ENCODE results near the gene FAM3A. TPM values are rescaled to one million over a fixed set of nuclear protein-coding genes. Genes with fewer than 3 reads are reported as not detected.

Gene FAM3A
- total and polyA plus RNA-seq, 2 experiments from 2014 or later = 41.1 to 68.0 TPM

GRCh38 chrX:154466036-154466435, 50.0 kb downstream of the FAM3A start:
- no peak for DNase-seq (ENCODE audit: low spot score)
- 92% methylated on average over 27 of the region's 32 CpGs for WGBS (ENCODE audit: low lambda C conversion rate, missing lambda C conversion rate)

GRCh38 chrX:154465601-154466000, 50.4 kb downstream of the FAM3A start:
- no peaks in the 10 kb centered on the region for H3K27me3 ChIP-seq
- TF ChIP-seq, protein P1, sequence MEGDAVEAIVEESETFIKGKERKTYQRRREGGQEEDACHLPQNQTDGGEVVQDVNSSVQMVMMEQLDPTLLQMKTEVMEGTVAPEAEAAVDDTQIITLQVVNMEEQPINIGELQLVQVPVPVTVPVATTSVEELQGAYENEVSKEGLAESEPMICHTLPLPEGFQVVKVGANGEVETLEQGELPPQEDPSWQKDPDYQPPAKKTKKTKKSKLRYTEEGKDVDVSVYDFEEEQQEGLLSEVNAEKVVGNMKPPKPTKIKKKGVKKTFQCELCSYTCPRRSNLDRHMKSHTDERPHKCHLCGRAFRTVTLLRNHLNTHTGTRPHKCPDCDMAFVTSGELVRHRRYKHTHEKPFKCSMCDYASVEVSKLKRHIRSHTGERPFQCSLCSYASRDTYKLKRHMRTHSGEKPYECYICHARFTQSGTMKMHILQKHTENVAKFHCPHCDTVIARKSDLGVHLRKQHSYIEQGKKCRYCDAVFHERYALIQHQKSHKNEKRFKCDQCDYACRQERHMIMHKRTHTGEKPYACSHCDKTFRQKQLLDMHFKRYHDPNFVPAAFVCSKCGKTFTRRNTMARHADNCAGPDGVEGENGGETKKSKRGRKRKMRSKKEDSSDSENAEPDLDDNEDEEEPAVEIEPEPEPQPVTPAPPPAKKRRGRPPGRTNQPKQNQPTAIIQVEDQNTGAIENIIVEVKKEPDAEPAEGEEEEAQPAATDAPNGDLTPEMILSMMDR (IDR thresholded peaks at IDR 0.05; ENCODE audit: poor library complexity) = no peak
- TF ChIP-seq EZH2phosphoT487 (IDR thresholded peaks at IDR 0.05; ENCODE audit: low read depth, severe bottlenecking, unreplicated experiment) (no peak), EZH2 (IDR thresholded peaks at IDR 0.05; ENCODE audit: borderline replicate concordance) (no peak)
- no peaks in the 10 kb centered on the region for H3K36me3 ChIP-seq (replicated peaks; ENCODE audit: insufficient read depth, low read depth)
- H3K4me2 ChIP-seq = no peak overlapping the region
- no peak for DNase-seq (ENCODE audit: low spot score)
- H2AFZ ChIP-seq = no peak overlapping the region
- no peaks in the 10 kb centered on the region for H3K4me1 ChIP-seq (ENCODE audit: insufficient read depth)
- H3K4me3 ChIP-seq = no peak overlapping the region
- no peaks in the 10 kb centered on the region for H3K79me2 ChIP-seq
- H3K9me3 ChIP-seq (ENCODE audit: low read depth) = no peaks in the 10 kb centered on the region
- H4K20me1 ChIP-seq (ENCODE audit: insufficient read depth, poor library complexity, severe bottlenecking) = no peaks in the 10 kb centered on the region
- WGBS (ENCODE audit: low lambda C conversion rate, missing lambda C conversion rate) = 96% methylated on average over 14 of the region's 14 CpGs
- H3K27ac ChIP-seq = no peak overlapping the region
- H3K9me2 ChIP-seq (replicated peaks; ENCODE audit: insufficient read depth) = no peaks in the 10 kb centered on the region

More at GRCh38 chrX:154466036-154466435, 50.0 kb downstream of the FAM3A start:
- H2AFZ ChIP-seq = no peak overlapping the region
- H3K4me1 ChIP-seq (ENCODE audit: insufficient read depth) = no peaks in the 10 kb centered on the region
- H4K20me1 ChIP-seq (ENCODE audit: insufficient read depth, poor library complexity, severe bottlenecking) = no peaks in the 10 kb centered on the region
- H3K4me2 ChIP-seq = no peak overlapping the region
- H3K27ac ChIP-seq = no peak overlapping the region
- H3K4me3 ChIP-seq = no peak overlapping the region
- H3K9me3 ChIP-seq (ENCODE audit: low read depth) = no peaks in the 10 kb centered on the region
- no peaks in the 10 kb centered on the region for H3K79me2 ChIP-seq
- no peaks in the 10 kb centered on the region for H3K27me3 ChIP-seq
- no peaks in the 10 kb centered on the region for H3K9me2 ChIP-seq (replicated peaks; ENCODE audit: insufficient read depth)
- no peaks in the 10 kb centered on the region for H3K36me3 ChIP-seq (replicated peaks; ENCODE audit: insufficient read depth, low read depth)
- TF ChIP-seq EZH2phosphoT487 (IDR thresholded peaks at IDR 0.05; ENCODE audit: low read depth, severe bottlenecking, unreplicated experiment) = no peak
- TF ChIP-seq EZH2 (IDR thresholded peaks at IDR 0.05; ENCODE audit: borderline replicate concordance) = no peak
- TF ChIP-seq, protein P1 (IDR thresholded peaks at IDR 0.05; ENCODE audit: poor library complexity) = no peak

- no peak overlapping the region for H3K4me2 ChIP-seq
- no peaks in the 10 kb centered on the region for H3K9me2 ChIP-seq (replicated peaks; ENCODE audit: insufficient read depth)
- no peak overlapping the region for H2AFZ ChIP-seq
- no peak for TF ChIP-seq EZH2 (IDR thresholded peaks at IDR 0.05; ENCODE audit: borderline replicate concordance)
- TF ChIP-seq EZH2phosphoT487 (IDR thresholded peaks at IDR 0.05; ENCODE audit: low read depth, severe bottlenecking, unreplicated experiment) = no peak
- TF ChIP-seq, protein P1 (IDR thresholded peaks at IDR 0.05; ENCODE audit: poor library complexity) = no peak
- no peak for DNase-seq (ENCODE audit: low spot score)
- peaks cover 6% of the 10 kb centered on the region for H3K79me2 ChIP-seq
- H3K27ac ChIP-seq = no peak overlapping the region
- no peak overlapping the region for H3K4me3 ChIP-seq
- H3K36me3 ChIP-seq (replicated peaks; ENCODE audit: insufficient read depth, low read depth) = no peaks in the 10 kb centered on the region
- WGBS (ENCODE audit: low lambda C conversion rate, missing lambda C conversion rate) = 95% methylated on average over 28 of the region's 28 CpGs
- no peaks in the 10 kb centered on the region for H4K20me1 ChIP-seq (ENCODE audit: insufficient read depth, poor library complexity, severe bottlenecking)
- no peaks in the 10 kb centered on the region for H3K9me3 ChIP-seq (ENCODE audit: low read depth)
- H3K27me3 ChIP-seq = no peaks in the 10 kb centered on the region
- H3K4me1 ChIP-seq (ENCODE audit: insufficient read depth) = no peaks in the 10 kb centered on the region
Measured at GRCh38 chrX:154464806-154465365, 51.1 kb downstream of the FAM3A start.
